ENCODE results near the gene NSUN7.

DNA sequence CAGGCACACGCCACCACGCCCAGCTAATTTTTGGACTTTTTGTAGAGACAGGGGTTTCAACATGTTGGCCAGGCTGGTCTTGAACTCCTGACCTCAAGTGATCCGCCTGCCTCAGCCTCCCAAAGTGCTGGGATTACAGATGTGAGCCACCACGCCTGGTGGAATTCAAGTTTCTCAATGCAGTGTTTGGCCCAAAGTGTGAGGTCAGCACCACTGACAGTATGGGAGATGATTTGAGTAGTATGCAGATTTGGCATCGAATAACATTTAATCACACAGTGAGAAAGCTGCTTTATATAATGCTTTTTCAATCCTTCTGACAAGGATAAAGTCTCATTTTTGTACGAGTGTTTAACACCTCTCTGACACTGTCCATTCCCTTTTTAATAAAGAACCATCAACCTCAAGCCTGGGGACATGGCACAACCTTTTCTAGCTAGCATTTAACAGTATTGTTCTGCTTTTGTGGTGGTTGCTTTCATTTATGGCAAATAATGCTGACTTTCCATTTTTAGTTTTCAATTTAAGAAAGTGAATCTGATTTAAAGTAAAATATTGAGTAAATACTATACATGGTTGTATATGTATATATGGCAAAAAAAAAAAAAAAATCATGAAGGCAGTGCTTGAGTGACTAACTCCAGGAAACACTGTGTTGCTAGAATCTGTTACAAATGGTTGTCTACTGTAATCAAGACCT is 4.3 kb upstream of the NSUN7 start:
- TF ChIP-seq ZNF274 (IDR thresholded peaks at IDR 0.05; ENCODE audit: low read depth, low read length) (no peak), YY1 (IDR thresholded peaks at IDR 0.05; ENCODE audit: insufficient read depth, insufficient read length) (no peak), SUZ12 (IDR thresholded peaks at IDR 0.05; ENCODE audit: extremely low read depth, insufficient read depth, insufficient read length) (no peak)
